A549 (cell line): ENCODE data around the gene RERE. TPM values are rescaled to one million over a fixed set of nuclear protein-coding genes. Genes with fewer than 3 reads are reported as not detected.

Experiments
- ATAC-seq, 2 experiments: fragments of 200-7000 bp in 1 of 2; fragments of >200 bp in 1 of 2; cut with Nextera tagmentation in 1 of 2; cut with Tn5 transposase in 1 of 2; 3 replicates each; pipeline versions ENCODE4 v1.8.0 to v1.9.1; 2018 to 2020; ENCODE audit warnings: mild to moderate bottlenecking in 1 of 2, moderate library complexity in 1 of 2
- CTCF ChIA-PET: fragments of 300-600 bp; sonication (Branson Sonifier 250); formaldehyde crosslinking; extraction: SDS; loops from one replicate; lab custom pipeline; 2021; ENCODE audit warnings: antibody characterized with exemption, inconsistent platforms; lab: Yijun Ruan, JAX
- POLR2A ChIA-PET: fragments of 350-600 bp; formaldehyde crosslinking; extraction: SDS; loops from one replicate; lab custom pipeline; 2021; ENCODE audit warnings: antibody characterized with exemption, inconsistent platforms; lab: Yijun Ruan, JAX
- DNase-seq, 2 experiments: peaks; one replicate each; pipeline versions ENCODE4 v3.0.0 to v3.0.0-alpha.2; 2011 to 2016; ENCODE audit warnings: low read depth in 1 of 2, low spot score in 1 of 2
- FAIRE-seq: peaks from 2 replicates; lab custom pipeline; 2011; peaks lifted over from hg19 to GRCh38; lab: Jason Lieb, UNC
- H3K27ac ChIP-seq, 2 experiments: fragments of >200 bp; sonication (Bioruptor Twin); formaldehyde crosslinking; 3 replicates each; pipeline ENCODE4 v1.5.1; 2016 to 2017
- H3K4me1 ChIP-seq: fragments of >200 bp; sonication (Bioruptor Twin); formaldehyde crosslinking; 3 replicates; pipeline ENCODE4 v1.6.1; 2016
- H3K4me2 ChIP-seq: fragments of >200 bp; sonication (Bioruptor Twin); formaldehyde crosslinking; 3 replicates; pipeline ENCODE4 v1.6.1; 2016
- H3K4me3 ChIP-seq: fragments of >200 bp; sonication (Bioruptor Twin); formaldehyde crosslinking; 3 replicates; pipeline ENCODE4 v1.5.1; 2016
- H3K9me3 ChIP-seq: fragments of >200 bp; sonication (Bioruptor Twin); formaldehyde crosslinking; 3 replicates; pipeline ENCODE4 v1.6.1; 2016
- BCL3 ChIP-seq: fragments of >200 bp; sonication (Bioruptor Twin); formaldehyde crosslinking; IDR thresholded peaks from 3 replicates; pipeline ENCODE4 v1.6.1; 2016
- BHLHE40 ChIP-seq: IDR thresholded peaks from 2 replicates; pipeline ENCODE4 v1.6.1; 2012; ENCODE audit warnings: low read depth, low read length, inconsistent platforms
- CEBPB ChIP-seq, 2 experiments: fragments of >200 bp in 1 of 2; sonication (Bioruptor Twin) in 1 of 2; formaldehyde crosslinking in 1 of 2; IDR thresholded peaks; 2 replicates each; pipeline ENCODE4 v1.6.1; 2012 to 2016
- CHD4 ChIP-seq: fragments of 200-600 bp; sonication (generic); IDR thresholded peaks from 2 replicates; pipeline ENCODE4 v1.6.1; 2016; ENCODE audit warnings: antibody characterized with exemption, mild to moderate bottlenecking, borderline replicate concordance
- EHF ChIP-seq: fragments of 250-450 bp; sonication (Bioruptor Pico); IDR thresholded peaks from 2 replicates; pipeline ENCODE4 v1.5.0; 2020; ENCODE audit warnings: mild to moderate bottlenecking
- EP300 ChIP-seq, 2 experiments: fragments of >200 bp; sonication (Bioruptor Twin); formaldehyde crosslinking; IDR thresholded peaks; 2 replicates in 1 of 2; 3 replicates in 1 of 2; pipeline ENCODE4 v1.6.1; 2016 to 2017
- FOSB ChIP-seq: fragments of 250-450 bp; sonication (Bioruptor Pico); IDR thresholded peaks from 2 replicates; pipeline ENCODE4 v1.5.0; 2020; ENCODE audit warnings: mild to moderate bottlenecking, moderate library complexity
- FOSL2 ChIP-seq, 2 experiments: fragments of 450-650 bp in 1 of 2; fragments of >200 bp in 1 of 2; sonication (Bioruptor Twin) in 1 of 2; formaldehyde crosslinking; IDR thresholded peaks; 2 replicates each; pipeline versions ENCODE4 v1.5.0 to v1.6.1; 2016 to 2020; ENCODE audit warnings: mild to moderate bottlenecking in 1 of 2, moderate library complexity in 1 of 2
- FOXS1 ChIP-seq: fragments of 250-450 bp; sonication (Bioruptor Pico); IDR thresholded peaks from 2 replicates; pipeline ENCODE4 v1.5.0; 2020; ENCODE audit warnings: mild to moderate bottlenecking, moderate library complexity
- GATA3 ChIP-seq: IDR thresholded peaks from 2 replicates; pipeline ENCODE4 v1.6.1; 2012; ENCODE audit warnings: borderline replicate concordance
- HDAC2 ChIP-seq: fragments of 200-600 bp; sonication (generic); IDR thresholded peaks from 2 replicates; pipeline ENCODE4 v1.6.1; 2016
- JUNB ChIP-seq: fragments of >200 bp; sonication (Bioruptor Twin); formaldehyde crosslinking; IDR thresholded peaks from 2 replicates; pipeline ENCODE4 v1.6.1; 2016
- KDM1A ChIP-seq: fragments of 200-600 bp; sonication (generic); IDR thresholded peaks from 2 replicates; pipeline ENCODE4 v1.6.1; 2016; ENCODE audit warnings: low read depth, mild to moderate bottlenecking
- MAX ChIP-seq: IDR thresholded peaks from 2 replicates; pipeline ENCODE4 v1.6.1; 2012
- MYC ChIP-seq: IDR thresholded peaks from 2 replicates; pipeline ENCODE4 v1.6.1; 2012; ENCODE audit warnings: mild to moderate bottlenecking, inconsistent platforms, low read length, improper control_type of control experiment, borderline replicate concordance
- NPAS2 ChIP-seq: fragments of 250-450 bp; sonication (Bioruptor Pico); IDR thresholded peaks from 2 replicates; pipeline ENCODE4 v1.8.0; 2022; ENCODE audit warnings: mild to moderate bottlenecking, moderate library complexity, borderline replicate concordance
- POLR2A ChIP-seq: IDR thresholded peaks from 2 replicates; pipeline ENCODE4 v1.6.1; 2012; ENCODE audit warnings: mild to moderate bottlenecking, low read length
- RARB ChIP-seq: fragments of 250-450 bp; sonication (Bioruptor Pico); IDR thresholded peaks from 2 replicates; pipeline ENCODE4 v1.8.0; 2021; ENCODE audit warnings: mild to moderate bottlenecking, moderate library complexity
- RCOR1 ChIP-seq: fragments of 150-350 bp; IDR thresholded peaks from 2 replicates; pipeline ENCODE4 v1.6.1; 2014; ENCODE audit warnings: antibody characterized with exemption, low read length, low read depth
- REST ChIP-seq: fragments of 200-600 bp; sonication (generic); IDR thresholded peaks from 2 replicates; pipeline ENCODE4 v1.6.1; 2016; ENCODE audit warnings: antibody characterized with exemption, mild to moderate bottlenecking, moderate library complexity
- RFX5 ChIP-seq: fragments of 450-650 bp; IDR thresholded peaks from 2 replicates; pipeline ENCODE4 v1.7.1; 2014; ENCODE audit warnings: antibody characterized with exemption, mild to moderate bottlenecking, moderate library complexity
- TFCP2L1 ChIP-seq: fragments of 250-450 bp; sonication (Bioruptor Pico); IDR thresholded peaks from 2 replicates; pipeline ENCODE4 v1.5.0; 2021; ENCODE audit warnings: mild to moderate bottlenecking
- USF2 ChIP-seq: fragments of 450-650 bp; IDR thresholded peaks from 2 replicates; pipeline ENCODE4 v1.6.1; 2014; ENCODE audit warnings: antibody characterized with exemption
- ZC3H11A ChIP-seq: fragments of 450-650 bp; IDR thresholded peaks from 2 replicates; pipeline ENCODE4 v1.6.1; 2014; ENCODE audit warnings: antibody characterized with exemption, mild to moderate bottlenecking
- WGBS: methylation state at CpG from one replicate; pipeline ENCODE4 v1.1.6; 2017; ENCODE audit errors: missing lambda C conversion rate; 5-methylcytosine and 5-hydroxymethylcytosine counted together
- polyA plus RNA-seq, 4 experiments: library from polyadenylated mRNA; depleted of rRNA in 3 of 4; stranded (reverse); fragments of >200 nt; fragmentation: RNase III in 1 of 4; extraction: RNeasy Plus Mini Kit Qiagen cat#74134 plus additional on column Dnase treatment in 1 of 4; gene quantifications; 2 replicates in 3 of 4; 3 replicates in 1 of 4; pipeline ENCODE4 v1.2.3, GENCODE V29; 2011 to 2017
- TF ChIP-seq, protein P1 (sequence below): IDR thresholded peaks from 2 replicates; pipeline ENCODE4 v1.6.1; 2012; ENCODE audit warnings: low read depth, borderline replicate concordance
- TF ChIP-seq, protein P2 (sequence below): fragments of 250-450 bp; sonication (Bioruptor Pico); IDR thresholded peaks from 2 replicates; pipeline ENCODE4 v1.5.0; 2020; ENCODE audit warnings: low read depth, mild to moderate bottlenecking, moderate library complexity

RERE gene
- polyA plus RNA-seq, 2 of the 4 experiments (the other 2 are of a cell fraction) = 12.6 to 28.6 TPM

GRCh38 chr1:8687039-8687438 is 130.4 kb downstream of the RERE start:
- TF ChIP-seq, protein P1, sequence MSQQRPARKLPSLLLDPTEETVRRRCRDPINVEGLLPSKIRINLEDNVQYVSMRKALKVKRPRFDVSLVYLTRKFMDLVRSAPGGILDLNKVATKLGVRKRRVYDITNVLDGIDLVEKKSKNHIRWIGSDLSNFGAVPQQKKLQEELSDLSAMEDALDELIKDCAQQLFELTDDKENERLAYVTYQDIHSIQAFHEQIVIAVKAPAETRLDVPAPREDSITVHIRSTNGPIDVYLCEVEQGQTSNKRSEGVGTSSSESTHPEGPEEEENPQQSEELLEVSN = no peak
- TF ChIP-seq NPAS2 (CRISPR knock-in tag) (no peak), GATA3 (no peak), EHF (CRISPR knock-in tag) (no peak), HDAC2 (no peak), FOXS1 (CRISPR knock-in tag) (no peak), REST (no peak), MYC (no peak), RFX5 (no peak), ZC3H11A (no peak), EP300 (IDR thresholded peaks at IDR 0.05) (no peak)
- no peak for FAIRE-seq
- ChIA-PET CTCF (interaction anchor here (0.8 to 1.8 kb wide), 3 partner anchors 14 to 162 kb away, joined by 3 to 5 read pairs (median 3); no protein-coding TSS in a partner anchor), POLR2A (no interaction called here)
- H3K4me1 ChIP-seq = peaks cover 21% of the 10 kb centered on the region
- H3K4me2 ChIP-seq = no peak overlapping the region
- H3K9me3 ChIP-seq = no peaks in the 10 kb centered on the region
- no peak for ATAC-seq
- WGBS = 68% methylated on average over 4 of the region's 4 CpGs
- H3K27ac ChIP-seq = no peak overlapping the region
- H3K4me3 ChIP-seq = no peak overlapping the region
- DNase-seq = no peak

DNA sequence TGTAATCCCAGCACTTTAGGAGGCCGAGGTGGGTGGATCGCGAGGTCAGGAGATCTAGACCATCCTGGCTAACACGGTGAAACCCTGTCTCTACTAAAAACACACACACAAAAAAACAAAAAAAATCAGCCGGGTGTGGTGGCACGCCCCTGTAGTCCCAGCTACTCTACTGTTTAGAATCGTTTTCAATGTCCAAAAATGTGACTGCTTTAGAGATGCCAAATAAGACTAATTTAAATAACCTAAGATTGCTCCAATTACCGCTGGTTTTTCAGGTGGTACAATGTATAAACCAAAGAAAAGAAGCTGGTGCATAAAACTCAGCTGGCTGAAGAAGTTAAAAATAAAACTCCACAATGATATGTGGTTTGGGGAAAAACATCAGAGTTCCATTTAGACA is 132.0 kb downstream of the RERE start:
- FAIRE-seq = no peak
- CTCF ChIA-PET = interaction anchor here (1.2 to 2.4 kb wide), 2 partner anchors 14 to 41 kb away, joined by 4 to 6 read pairs; no protein-coding TSS in a partner anchor
- H3K4me3 ChIP-seq = no peak overlapping the region

DNA sequence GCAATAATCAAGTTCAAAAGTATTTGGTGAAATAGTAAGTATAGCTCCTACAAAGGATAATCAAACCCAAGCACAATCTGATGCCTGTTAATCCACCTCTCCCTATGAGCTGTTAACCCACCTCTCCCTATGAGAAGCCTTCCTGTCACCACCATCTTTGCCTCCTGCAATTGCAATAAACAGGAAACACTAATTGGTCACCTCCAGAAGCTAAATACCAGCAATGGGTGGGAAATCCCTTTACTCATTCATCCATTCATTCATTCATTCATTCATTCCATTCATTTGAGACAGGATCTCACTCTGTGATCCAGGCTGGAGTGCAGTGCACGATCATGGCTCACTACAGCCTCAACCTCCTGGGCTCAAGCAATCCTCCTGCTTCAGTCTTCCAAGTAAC is 132.8 kb downstream of the RERE start:
- H3K4me3 ChIP-seq = no peak overlapping the region
- H3K4me2 ChIP-seq = no peak overlapping the region
- no peaks in the 10 kb centered on the region for H3K9me3 ChIP-seq
- H3K4me1 ChIP-seq = peaks cover 46% of the 10 kb centered on the region
- no peak for ATAC-seq
- FAIRE-seq = no peak
- WGBS = 92% methylated on average over 1 of the region's 1 CpG
- CTCF ChIA-PET = interaction anchor here (2.4 kb wide), 1 partner anchor 42 kb away, joined by 6 read pairs; no protein-coding TSS in a partner anchor
- no peak overlapping the region for H3K27ac ChIP-seq
- POLR2A ChIA-PET = no interaction called here
- TF ChIP-seq FOSL2 (IDR thresholded peaks at IDR 0.05) (no peak), FOSL2 (CRISPR knock-in tag; IDR thresholded peaks at IDR 0.05) (no peak), TFCP2L1 (CRISPR knock-in tag) (no peak), MAX (no peak), RFX5 (no peak), USF2 (no peak), RCOR1 (no peak), CEBPB (IDR thresholded peaks at IDR 0.05) (no peak), POLR2A (no peak), GATA3 (no peak), KDM1A (no peak), HDAC2 (no peak), RARB (CRISPR knock-in tag) (no peak), BHLHE40 (no peak), CHD4 (no peak)
- TF ChIP-seq, protein P2, sequence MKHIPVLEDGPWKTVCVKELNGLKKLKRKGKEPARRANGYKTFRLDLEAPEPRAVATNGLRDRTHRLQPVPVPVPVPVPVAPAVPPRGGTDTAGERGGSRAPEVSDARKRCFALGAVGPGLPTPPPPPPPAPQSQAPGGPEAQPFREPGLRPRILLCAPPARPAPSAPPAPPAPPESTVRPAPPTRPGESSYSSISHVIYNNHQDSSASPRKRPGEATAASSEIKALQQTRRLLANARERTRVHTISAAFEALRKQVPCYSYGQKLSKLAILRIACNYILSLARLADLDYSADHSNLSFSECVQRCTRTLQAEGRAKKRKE (CRISPR knock-in tag) = no peak
- DNase-seq = no peak

More for the DNA sequence above, 132.0 kb downstream of the RERE start:
- Histone ChIP-seq H3K27ac (no peak overlapping the region), H3K4me1 (peaks cover 37% of the 10 kb centered on the region), H3K9me3 (no peaks in the 10 kb centered on the region), H3K4me2 (no peak overlapping the region)
- DNase-seq (no peak), ATAC-seq (no peak)
- 81% methylated on average over 8 of the region's 8 CpGs for WGBS
- TF ChIP-seq BCL3 (no peak), EP300 (IDR thresholded peaks at IDR 0.05) (no peak), JUNB (no peak), FOSB (CRISPR knock-in tag) (no peak), KDM1A (no peak), NPAS2 (CRISPR knock-in tag) (no peak)
- POLR2A ChIA-PET = no interaction called here
